Measurements from ENCODE around the gene GPR158. TPM values are rescaled to one million over a fixed set of nuclear protein-coding genes. Genes with fewer than 3 reads are reported as not detected.

Gene GPR158, protein sequence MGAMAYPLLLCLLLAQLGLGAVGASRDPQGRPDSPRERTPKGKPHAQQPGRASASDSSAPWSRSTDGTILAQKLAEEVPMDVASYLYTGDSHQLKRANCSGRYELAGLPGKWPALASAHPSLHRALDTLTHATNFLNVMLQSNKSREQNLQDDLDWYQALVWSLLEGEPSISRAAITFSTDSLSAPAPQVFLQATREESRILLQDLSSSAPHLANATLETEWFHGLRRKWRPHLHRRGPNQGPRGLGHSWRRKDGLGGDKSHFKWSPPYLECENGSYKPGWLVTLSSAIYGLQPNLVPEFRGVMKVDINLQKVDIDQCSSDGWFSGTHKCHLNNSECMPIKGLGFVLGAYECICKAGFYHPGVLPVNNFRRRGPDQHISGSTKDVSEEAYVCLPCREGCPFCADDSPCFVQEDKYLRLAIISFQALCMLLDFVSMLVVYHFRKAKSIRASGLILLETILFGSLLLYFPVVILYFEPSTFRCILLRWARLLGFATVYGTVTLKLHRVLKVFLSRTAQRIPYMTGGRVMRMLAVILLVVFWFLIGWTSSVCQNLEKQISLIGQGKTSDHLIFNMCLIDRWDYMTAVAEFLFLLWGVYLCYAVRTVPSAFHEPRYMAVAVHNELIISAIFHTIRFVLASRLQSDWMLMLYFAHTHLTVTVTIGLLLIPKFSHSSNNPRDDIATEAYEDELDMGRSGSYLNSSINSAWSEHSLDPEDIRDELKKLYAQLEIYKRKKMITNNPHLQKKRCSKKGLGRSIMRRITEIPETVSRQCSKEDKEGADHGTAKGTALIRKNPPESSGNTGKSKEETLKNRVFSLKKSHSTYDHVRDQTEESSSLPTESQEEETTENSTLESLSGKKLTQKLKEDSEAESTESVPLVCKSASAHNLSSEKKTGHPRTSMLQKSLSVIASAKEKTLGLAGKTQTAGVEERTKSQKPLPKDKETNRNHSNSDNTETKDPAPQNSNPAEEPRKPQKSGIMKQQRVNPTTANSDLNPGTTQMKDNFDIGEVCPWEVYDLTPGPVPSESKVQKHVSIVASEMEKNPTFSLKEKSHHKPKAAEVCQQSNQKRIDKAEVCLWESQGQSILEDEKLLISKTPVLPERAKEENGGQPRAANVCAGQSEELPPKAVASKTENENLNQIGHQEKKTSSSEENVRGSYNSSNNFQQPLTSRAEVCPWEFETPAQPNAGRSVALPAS (N-terminal part only)
- 0.05 to 0.07 TPM (median 0.05 TPM) in 5 replicates for total RNA-seq (2022; extraction: Qiagen RNA extraction)

DNA sequence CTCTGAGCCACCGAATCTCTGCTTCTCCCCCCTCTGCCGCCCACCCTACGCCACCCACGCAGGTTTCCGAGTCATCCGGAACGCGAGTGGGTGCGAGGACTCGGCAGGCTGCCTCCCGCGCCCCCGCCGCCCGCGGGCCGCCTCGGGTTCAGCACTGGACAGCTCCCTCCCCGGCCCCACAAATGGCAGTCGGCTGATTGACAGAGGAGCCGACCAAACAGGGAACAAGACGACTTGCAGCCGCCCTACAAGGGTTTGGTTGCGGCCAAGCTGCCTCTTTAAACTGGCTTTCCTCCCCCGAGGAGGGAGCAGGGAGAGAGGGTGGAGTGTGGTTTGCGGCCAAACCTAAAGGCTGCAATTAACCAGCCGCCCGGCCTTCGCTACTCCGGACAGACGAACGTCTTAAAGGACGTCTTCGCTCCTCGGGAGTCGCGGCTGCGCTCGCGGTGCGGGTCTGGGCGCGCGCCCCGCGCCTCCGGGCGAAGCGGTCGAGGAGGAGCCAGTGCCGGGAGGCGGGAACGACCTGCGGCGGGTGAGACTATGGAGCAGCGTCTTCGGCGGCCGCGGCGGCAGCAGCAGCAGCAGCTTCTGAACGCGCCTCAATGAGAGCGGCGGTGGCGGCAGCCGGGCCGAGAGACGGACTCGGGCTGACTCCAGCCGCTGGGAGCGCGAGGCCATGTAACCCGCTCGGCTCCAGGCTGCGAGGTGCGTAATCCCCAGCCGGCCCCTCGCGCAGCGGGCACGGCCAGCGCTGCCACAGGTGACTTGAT lies at the start of gene GPR158:
TSS of gene GPR158 (plus strand) at position 541 of the 770 bp plus-strand sequence. CDS start 420 bp downstream, outside the sequence.

Other genes starting within 250 kb of the GPR158 start
- gene PRTFDC1, start 222.4 kb upstream of the GPR158 start, total RNA-seq (2022; extraction: Qiagen RNA extraction), result 15.8 to 19.8 TPM (median 17.5 TPM) in 5 replicates
- gene ENKUR, start 158.8 kb upstream of the GPR158 start, total RNA-seq (2022; extraction: Qiagen RNA extraction), result 0.17 to 0.41 TPM (median 0.24 TPM) in 5 replicates
- 3.6 to 4.8 TPM (median 4.3 TPM) in 5 replicates for gene THNSL1, start 158.4 kb upstream of the GPR158 start, total RNA-seq (2022; extraction: Qiagen RNA extraction)